ENCODE results near the gene PRUNE2.

DNA sequence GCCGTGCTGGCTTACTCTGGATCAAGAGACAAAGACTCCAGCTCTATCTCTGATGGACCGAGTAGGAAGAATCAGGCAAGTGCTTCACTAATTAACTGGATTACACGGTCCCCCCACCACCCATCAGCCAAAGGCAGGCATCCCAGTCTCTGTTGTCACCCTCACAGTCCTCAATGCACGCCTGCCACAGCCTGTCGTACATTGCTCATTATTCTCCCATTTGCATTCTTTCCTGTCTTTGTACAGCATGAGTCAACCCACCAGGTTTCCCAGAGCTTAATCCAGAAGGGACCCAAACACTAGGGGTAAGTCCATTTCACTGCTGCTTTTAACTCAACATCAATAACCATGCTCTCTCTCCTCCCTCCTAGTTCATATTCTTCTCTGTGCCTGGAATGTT, 97.3 kb downstream of the PRUNE2 start:
- TF ChIP-seq, protein P1, sequence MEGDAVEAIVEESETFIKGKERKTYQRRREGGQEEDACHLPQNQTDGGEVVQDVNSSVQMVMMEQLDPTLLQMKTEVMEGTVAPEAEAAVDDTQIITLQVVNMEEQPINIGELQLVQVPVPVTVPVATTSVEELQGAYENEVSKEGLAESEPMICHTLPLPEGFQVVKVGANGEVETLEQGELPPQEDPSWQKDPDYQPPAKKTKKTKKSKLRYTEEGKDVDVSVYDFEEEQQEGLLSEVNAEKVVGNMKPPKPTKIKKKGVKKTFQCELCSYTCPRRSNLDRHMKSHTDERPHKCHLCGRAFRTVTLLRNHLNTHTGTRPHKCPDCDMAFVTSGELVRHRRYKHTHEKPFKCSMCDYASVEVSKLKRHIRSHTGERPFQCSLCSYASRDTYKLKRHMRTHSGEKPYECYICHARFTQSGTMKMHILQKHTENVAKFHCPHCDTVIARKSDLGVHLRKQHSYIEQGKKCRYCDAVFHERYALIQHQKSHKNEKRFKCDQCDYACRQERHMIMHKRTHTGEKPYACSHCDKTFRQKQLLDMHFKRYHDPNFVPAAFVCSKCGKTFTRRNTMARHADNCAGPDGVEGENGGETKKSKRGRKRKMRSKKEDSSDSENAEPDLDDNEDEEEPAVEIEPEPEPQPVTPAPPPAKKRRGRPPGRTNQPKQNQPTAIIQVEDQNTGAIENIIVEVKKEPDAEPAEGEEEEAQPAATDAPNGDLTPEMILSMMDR (conservative IDR thresholded peaks at IDR 0.05; ENCODE audit: low read length), result no peak
- TF ChIP-seq EZH2phosphoT487 (IDR thresholded peaks at IDR 0.05; ENCODE audit: borderline replicate concordance, low read depth, low read length), result no peak

Measured in OCI-LY7 (cell line).